ENCODE results near the gene CASZ1. TPM values are rescaled to one million over a fixed set of nuclear protein-coding genes. Genes with fewer than 3 reads are reported as not detected.

The CASZ1 gene
- total and polyA plus RNA-seq, 10 of the 15 experiments (the other 5 are each of a cell fraction or from before 2014, with no cell fraction given): 0.52 to 9.8 (median 3.7) TPM

DNA sequence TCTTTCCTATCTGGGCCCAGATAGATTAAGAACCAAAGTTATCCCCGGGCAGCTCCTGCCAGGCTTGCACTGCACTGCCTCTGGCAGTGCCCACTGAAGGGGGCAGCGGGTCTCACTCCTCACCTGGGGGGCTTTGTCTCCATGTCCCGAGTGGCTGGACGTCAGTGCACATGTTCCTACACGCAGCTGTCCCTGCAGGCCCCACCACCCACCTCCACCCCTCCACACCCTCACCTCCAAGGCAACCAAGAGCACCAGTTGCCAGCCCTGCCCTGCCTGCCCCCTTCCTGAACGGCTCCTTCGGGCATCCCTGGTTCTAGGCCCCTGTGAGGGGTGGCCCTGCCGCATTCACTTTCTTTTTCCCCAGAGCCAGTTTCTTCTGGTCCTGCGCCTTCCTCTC, 174.5 kb downstream of the CASZ1 start:
- ChIA-PET CTCF (no interaction called here), RAD21 (ENCODE audit: unreplicated experiment) (no interaction called here), POLR2A (no interaction called here), SMC1A (ENCODE audit: uncharacterized antibody, unreplicated experiment) (no interaction called here)
- Histone ChIP-seq H3K27ac (ENCODE audit: control insufficient read depth, insufficient read depth) (no peak overlapping the region), H3K4me1 (ENCODE audit: control insufficient read depth, insufficient read depth, low read length) (no peaks in the 10 kb centered on the region), H3K27me3 (replicated peaks in 1 of 2; ENCODE audit: control insufficient read depth in 2 of 2, insufficient read depth in 2 of 2, low read length in 1 of 2) (no peaks in the 10 kb centered on the region), H3K36me3 (ENCODE audit: control insufficient read depth in 2 of 2, insufficient read depth in 2 of 2, low read length in 1 of 2) (peaks cover 4 to 7% of the 10 kb centered on the region in 2 experiments; a peak in 3 of 4 replicates), H3K79me2 (ENCODE audit: control insufficient read depth, insufficient read depth, low read length) (no peaks in the 10 kb centered on the region), H3K4me2 (ENCODE audit: control insufficient read depth, insufficient read depth) (no peak overlapping the region), H3K9me3 (replicated peaks; ENCODE audit: control insufficient read depth, insufficient read depth, low read length) (no peaks in the 10 kb centered on the region), H2AFZ (ENCODE audit: control insufficient read depth, low read depth, low read length) (no peak overlapping the region), H3K9ac (ENCODE audit: control insufficient read depth, insufficient read depth, low read length) (no peak overlapping the region), H3K4me3 (no peak overlapping the region), H4K20me1 (ENCODE audit: control insufficient read depth, insufficient read depth) (no peaks in the 10 kb centered on the region)
- TF ChIP-seq RFX5 (IDR thresholded peaks at IDR 0.05; ENCODE audit: low read depth, low read length) (no peak), KLF5 (IDR thresholded peaks at IDR 0.05; ENCODE audit: partially characterized antibody) (no peak), HDGF (IDR thresholded peaks at IDR 0.05) (no peak), MYB (IDR thresholded peaks at IDR 0.05; ENCODE audit: borderline replicate concordance, low read depth, low read length) (no peak), CREB1 (IDR thresholded peaks at IDR 0.05; ENCODE audit: low read depth) (no peak), NFIC (IDR thresholded peaks at IDR 0.05; ENCODE audit: low read depth, low read length) (no peak), JUNB (IDR thresholded peaks at IDR 0.05) (no peak), JUND (IDR thresholded peaks at IDR 0.05; ENCODE audit: low read depth, low read length) (no peak), GABPA (IDR thresholded peaks at IDR 0.05; ENCODE audit: low read depth) (no peak), SIN3A (IDR thresholded peaks at IDR 0.05; ENCODE audit: low read depth, low read length) (no peak)
- TF ChIP-seq, protein P1, sequence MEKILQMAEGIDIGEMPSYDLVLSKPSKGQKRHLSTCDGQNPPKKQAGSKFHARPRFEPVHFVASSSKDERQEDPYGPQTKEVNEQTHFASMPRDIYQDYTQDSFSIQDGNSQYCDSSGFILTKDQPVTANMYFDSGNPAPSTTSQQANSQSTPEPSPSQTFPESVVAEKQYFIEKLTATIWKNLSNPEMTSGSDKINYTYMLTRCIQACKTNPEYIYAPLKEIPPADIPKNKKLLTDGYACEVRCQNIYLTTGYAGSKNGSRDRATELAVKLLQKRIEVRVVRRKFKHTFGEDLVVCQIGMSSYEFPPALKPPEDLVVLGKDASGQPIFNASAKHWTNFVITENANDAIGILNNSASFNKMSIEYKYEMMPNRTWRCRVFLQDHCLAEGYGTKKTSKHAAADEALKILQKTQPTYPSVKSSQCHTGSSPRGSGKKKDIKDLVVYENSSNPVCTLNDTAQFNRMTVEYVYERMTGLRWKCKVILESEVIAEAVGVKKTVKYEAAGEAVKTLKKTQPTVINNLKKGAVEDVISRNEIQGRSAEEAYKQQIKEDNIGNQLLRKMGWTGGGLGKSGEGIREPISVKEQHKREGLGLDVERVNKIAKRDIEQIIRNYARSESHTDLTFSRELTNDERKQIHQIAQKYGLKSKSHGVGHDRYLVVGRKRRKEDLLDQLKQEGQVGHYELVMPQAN (conservative IDR thresholded peaks at IDR 0.05): no peak
- intact Hi-C loops (cut with micrococcal nuclease; ENCODE audit: unreplicated experiment): no loop called here
- no peak for ATAC-seq
- no peak for DNase-seq (ENCODE audit: low read depth, low spot score)
- FAIRE-seq: no peak
- 93% methylated on average over 9 of the region's 9 CpGs for WGBS (ENCODE audit: insufficient coverage, insufficient replicate concordance, low lambda C conversion rate, missing lambda C conversion rate)
- in situ Hi-C loops (cut with MboI): no loop called here
- no TSS peak for BruUV-seq (replicated peaks)
